ENCODE results near the gene IHH. TPM values are rescaled to one million over a fixed set of nuclear protein-coding genes. Genes with fewer than 3 reads are reported as not detected.
A peak's percentile ranks its signal among the peaks of the same experiment; 100 is the strongest.

IHH gene
- polyA plus RNA-seq, 10 donors, result 0.13 to 0.16 TPM; not detected in 8

- no peak for DNase-seq
Observed at GRCh38 chr2:219076253-219076652, 15.5 kb upstream of the IHH start.

DNA sequence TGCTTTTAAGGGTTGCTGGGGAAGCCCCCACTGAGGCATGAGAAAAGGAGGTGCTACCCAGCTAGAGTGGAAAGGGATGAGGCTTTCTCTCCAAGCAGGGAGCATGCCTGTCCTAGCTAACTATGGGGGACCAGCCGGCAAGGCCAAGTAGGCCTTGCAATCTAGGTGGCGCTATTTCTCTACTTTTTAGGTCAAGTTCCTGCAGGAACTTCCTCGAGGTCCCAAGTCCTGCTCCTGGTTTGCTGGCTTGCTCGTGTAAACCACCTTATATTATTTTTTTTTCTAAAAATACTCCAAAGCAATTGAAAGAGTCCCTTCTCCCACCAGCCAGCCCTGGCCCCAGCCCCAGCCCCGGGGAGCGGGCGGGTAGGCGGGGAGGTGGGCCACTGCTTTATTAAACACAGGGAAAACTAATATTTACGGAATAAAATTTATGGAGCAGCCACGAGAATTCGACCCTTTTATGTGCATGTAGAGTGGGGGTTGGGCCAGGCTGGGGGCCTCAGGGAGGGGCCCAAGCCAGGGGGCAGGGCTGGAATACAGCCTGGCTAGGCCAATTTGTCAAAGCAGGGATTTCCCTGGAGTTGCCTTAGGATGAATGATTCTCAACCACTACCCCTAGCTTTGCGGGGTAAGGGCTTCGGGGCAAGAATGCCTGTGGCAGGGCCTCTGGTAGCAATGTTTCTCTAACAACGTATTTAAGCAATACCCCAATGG lies 12.8 kb upstream of the IHH start:
- DNase-seq, result peak; percentile 8 to 52 (median 36)

- no peak for DNase-seq
Observed at GRCh38 chr2:219072741-219073250, 12.1 kb upstream of the IHH start.

DNA sequence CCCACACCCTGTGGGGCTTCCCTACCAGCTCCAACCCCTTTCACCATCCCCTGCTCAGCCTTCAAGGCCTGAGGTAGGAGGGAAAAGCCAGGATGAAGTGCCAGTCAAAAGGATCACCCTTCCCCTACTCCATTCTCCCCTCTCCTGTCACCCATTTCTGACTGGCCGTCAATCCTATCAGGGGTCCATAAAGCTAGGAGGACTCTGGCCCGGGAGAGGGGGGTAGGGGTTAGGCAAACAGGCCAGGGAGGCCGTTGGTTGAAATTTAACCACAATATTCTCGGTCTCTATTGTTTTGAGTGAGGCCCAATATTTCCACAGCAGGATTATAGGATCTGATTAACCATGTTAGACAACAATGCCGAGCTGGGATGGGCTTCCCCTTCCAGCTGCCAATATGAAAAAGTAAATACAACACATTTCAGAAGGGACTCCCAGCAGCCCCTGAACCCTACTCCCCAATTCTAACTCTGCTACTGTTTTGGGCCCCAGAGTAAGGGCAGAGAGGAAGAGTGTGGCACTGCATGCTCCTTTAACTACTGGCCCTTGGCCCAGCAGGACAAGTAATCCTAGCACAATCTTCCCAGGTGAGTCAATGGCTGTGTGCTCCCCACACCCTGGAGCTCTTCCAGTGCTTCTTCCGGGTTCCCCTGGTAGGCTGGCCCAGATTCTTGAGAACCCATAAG lies 10.6 kb upstream of the IHH start:
- DNase-seq, result no peak

- no peak for DNase-seq
Observed at GRCh38 chr2:219065484-219065883, 4.8 kb upstream of the IHH start.

- no peak for DNase-seq
Observed at GRCh38 chr2:219062081-219062480, 1.4 kb upstream of the IHH start.

DNA sequence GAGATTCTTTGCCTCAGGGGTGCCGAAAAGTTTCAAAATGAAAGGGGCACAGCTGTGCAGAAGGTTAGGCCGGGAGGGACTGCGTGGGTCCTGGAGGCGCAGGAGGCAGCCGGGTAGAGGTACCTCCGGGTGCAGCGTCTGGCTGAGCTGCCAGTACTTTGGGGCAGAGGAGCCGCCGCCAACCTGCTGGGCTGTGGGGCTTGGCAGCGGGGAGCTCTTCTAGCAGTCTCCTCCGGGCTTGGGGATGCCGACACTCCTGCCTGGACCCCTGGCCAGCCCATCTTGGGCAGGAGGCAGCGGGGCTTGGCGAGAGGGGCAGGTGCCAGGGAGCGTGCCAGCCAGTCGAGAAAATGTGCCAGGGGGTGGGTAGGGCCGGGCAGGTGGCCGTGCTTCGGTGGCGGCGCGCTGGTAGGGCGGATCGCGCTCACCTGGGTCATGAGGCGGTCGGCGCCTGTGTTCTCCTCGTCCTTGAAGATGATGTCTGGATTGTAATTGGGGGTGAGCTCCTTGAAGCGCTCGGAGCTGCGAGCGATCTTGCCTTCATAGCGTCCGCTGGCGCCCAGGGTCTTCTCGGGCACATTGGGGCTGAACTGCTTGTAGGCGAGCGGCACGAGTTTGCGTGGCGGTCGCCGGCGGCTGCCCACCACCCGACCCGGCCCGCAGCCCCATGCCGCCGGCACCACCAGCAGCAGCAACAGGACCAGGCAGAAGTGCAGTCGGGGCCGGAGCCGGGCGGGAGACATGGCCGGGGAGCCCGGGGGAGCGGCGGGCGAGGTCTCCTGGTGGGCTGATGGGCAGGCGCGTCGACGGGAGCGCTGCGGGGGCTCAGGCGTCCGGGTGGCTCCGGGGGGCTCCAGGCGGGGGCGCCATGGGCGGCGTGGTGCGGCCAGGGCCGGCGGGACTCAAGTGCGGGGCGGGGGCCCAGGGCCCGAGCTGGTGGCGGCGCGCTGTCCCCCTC lies 717 bp downstream of the IHH start:
- peak in 1 of 3 donors; percentile 9 for DNase-seq

GRCh38 chr2:219059375-219059724 lies 1.4 kb downstream of the IHH start:
- no peak for DNase-seq

DNA sequence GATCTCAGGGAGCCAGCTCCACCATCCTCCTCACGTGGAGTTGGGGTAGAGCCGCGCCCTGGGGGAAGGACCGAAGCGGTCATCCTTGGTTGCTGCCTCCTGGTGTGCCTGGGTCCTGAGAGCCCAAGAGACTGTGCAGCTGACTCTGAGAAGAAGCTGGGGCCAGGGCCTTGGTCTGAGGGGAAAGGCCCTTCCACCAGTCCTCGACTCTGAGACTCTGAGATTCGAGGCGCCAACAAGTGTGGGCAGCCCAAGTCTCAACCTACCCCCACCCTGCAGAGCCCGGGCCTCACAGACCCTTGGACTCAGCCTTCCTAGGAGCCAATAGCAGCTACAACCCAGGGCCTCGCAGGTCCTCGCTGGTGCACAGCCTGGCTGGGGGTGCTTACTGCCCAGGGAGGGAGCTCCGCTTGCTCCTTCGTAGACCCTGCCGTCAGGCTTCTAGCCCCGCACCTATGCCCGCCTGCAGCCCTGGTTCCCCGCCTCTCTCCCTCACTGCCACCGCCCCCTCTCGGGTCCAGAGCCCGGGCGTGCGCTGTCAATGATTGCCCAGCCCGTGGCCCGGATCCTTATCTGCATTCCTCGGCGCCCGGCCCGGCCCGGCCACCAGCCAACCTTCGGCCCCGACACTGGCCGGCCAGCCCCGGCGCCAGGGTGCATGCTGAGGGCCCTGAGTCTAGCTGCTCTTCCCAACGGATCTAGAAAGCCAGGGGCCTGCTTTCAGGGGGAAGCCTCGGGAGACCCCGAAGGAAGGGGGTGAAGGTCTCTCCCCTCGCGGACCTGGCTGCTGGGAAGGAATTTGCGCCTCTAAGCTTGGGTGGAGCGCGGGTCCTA lies 2.0 kb downstream of the IHH start:
- no peak for DNase-seq

GRCh38 chr2:219057709-219058540 lies 2.8 kb downstream of the IHH start:
- DNase-seq, result peak; percentile 43 to 79 (median 70)

DNA sequence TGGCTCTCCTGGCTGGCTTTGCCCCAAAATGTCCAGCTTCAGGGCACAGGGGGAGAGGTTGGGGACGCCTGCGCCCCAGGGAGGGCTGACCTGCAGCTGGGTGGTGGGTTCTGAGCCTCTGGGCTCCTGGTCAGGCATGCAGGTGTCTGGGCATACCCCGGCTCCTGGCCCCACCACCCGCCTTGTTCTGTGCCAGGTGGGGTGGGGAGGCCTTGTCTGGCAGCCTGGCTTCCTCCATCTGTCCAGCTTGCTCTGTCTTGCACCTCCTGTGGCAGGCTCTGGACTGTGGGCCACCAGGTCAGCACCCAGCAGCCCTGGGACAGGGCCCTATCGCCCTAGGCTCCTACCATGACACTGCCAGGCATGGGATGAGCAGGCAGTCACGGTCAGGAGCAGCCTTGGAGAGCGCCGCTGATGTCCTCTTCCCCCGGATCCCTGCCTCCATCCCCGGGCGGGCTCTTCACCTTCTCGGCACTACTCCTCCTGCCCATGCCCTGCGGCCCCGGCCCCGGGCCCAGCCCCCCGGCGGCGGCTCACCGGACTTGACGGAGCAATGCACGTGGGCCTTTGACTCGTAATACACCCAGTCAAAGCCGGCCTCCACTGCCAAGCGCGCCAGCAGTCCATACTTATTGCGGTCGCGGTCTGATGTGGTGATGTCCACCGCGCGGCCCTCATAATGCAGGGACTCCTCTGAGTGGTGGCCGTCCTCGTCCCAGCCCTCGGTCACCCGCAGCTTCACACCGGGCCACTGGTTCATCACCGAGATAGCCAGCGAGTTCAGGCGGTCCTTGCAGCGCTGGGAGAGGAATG lies 3.6 kb downstream of the IHH start:
- no peak for DNase-seq

- no peak for DNase-seq
Observed at GRCh38 chr2:219056176-219056895, 4.4 kb downstream of the IHH start.

- DNase-seq, result no peak
Observed at GRCh38 chr2:219054956-219055903, 5.5 kb downstream of the IHH start.

DNA sequence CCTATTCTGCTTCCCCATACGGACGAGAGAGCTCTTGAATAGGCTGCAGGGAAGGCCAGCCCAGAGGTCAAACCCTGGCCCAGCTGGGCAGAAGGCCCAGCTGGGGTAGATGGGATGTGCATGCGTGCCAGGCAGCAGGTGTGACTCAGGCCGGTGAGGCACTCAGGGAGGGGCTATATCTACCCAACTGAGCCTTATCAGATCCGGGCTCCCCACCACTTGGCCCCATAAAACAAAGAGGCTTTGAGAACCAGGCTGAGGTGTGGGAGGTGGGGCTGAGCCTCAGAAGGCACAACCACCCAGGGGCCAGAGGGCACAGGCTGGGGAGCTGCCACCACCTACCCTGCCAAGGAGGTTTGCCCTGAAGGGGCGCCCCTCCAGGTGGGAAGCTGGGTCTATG lies 11.4 kb downstream of the IHH start:
- no peak for DNase-seq

DNA sequence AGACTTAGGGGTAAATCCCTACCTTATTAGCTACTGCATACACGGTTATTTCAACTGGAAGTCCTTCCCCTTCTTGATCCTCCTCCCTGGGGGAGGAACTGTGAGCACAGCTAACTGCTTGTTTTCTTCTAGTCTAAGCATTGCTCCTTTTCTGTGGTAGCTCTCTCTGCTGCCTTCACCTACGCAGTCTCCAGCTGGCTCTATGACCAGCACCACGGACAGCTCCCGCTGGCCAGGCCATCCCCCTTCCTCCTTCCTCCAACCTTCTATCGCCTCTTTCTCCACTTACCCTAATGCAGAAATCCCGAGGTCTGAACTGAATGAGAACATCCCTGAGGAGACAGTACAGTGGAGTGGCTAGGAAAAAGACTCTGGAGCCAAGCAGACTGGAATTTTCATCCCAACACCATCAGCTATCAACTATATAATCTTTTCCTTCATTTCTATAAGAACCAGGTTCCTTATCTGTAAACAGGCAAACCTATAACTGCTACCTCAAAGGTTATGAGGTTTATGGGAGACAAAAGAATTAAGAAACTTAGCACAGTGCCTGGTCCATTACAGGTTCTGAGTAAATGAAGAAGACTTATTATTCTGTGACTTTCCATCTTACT lies 14.7 kb downstream of the IHH start:
- peak; percentile 15 to 73 (median 59) for DNase-seq

GRCh38 chr2:219042750-219043149 lies 18.0 kb downstream of the IHH start:
- no peak for DNase-seq

- DNase-seq, result no peak
Observed at GRCh38 chr2:219042157-219042556, 18.6 kb downstream of the IHH start.

All from muscle of back (tissue), 11 donors.